Testis (tissue), 2 donors: ENCODE measurements around the gene TTC27.

Source experiments
- CTCF ChIP-seq, 3 experiments: fragments of 450-650 bp in 2 of 3; fragments of 200-600 bp in 1 of 3; sonication (generic) in 1 of 3; IDR thresholded peaks; one replicate each; pipeline ENCODE4 v1.5.1; 2016 to 2019; ENCODE audit warnings: antibody characterized with exemption in 3 of 3, mild to moderate bottlenecking in 2 of 3, moderate library complexity in 1 of 3
- POLR2A ChIP-seq: fragments of 450-650 bp; IDR thresholded peaks from one replicate; pipeline ENCODE4 v1.6.1; 2017; ENCODE audit warnings: antibody characterized with exemption, mild to moderate bottlenecking, moderate library complexity

GRCh38 chr2:32748158-32748557 is 120.3 kb downstream of the TTC27 start:
- TF ChIP-seq POLR2A (no peak), CTCF (IDR thresholded peaks at IDR 0.05) (no peak)
